GM23338 (cell line): Measurements from ENCODE around the gene ZC3H12C. TPM values are rescaled to one million over a fixed set of nuclear protein-coding genes. Genes with fewer than 3 reads are reported as not detected.

Experiments
- ATAC-seq: fragments of 200-7000 bp; cut with Tn5 transposase; 3 replicates; pipeline ENCODE4 v1.9.1; 2020
- DNase-seq: peaks from one replicate; pipeline ENCODE4 v3.0.0-alpha.2; 2015; ENCODE audit warnings: low spot score
- H2AFZ ChIP-seq: fragments of 200-600 bp; sonication (generic); 2 replicates; pipeline ENCODE4 v1.8.0; 2016; ENCODE audit warnings: antibody characterized with exemption, mild to moderate bottlenecking, moderate library complexity
- H3F3A ChIP-seq: fragments of 200-600 bp; sonication (generic); replicated peaks from 2 replicates; pipeline ENCODE4 v1.8.0; 2017; ENCODE audit warnings: antibody characterized with exemption, mixed run types, low read depth
- H3K27ac ChIP-seq: fragments of 200-600 bp; sonication (generic); 2 replicates; pipeline ENCODE4 v1.6.1; 2016; ENCODE audit warnings: low read depth
- H3K27me3 ChIP-seq: fragments of 200-600 bp; sonication (generic); 2 replicates; pipeline ENCODE4 v1.8.0; 2016; ENCODE audit warnings: mild to moderate bottlenecking, mixed run types, moderate library complexity; ENCODE audit not compliant: insufficient read depth
- H3K36me3 ChIP-seq: fragments of 200-600 bp; sonication (generic); 2 replicates; pipeline ENCODE4 v1.8.0; 2016; ENCODE audit warnings: mild to moderate bottlenecking; ENCODE audit not compliant: insufficient read depth
- H3K4me1 ChIP-seq: fragments of 200-600 bp; sonication (generic); 2 replicates; pipeline ENCODE4 v1.8.0; 2016; ENCODE audit warnings: mild to moderate bottlenecking, moderate library complexity; ENCODE audit not compliant: insufficient read depth
- H3K4me2 ChIP-seq: fragments of 200-600 bp; sonication (generic); 2 replicates; pipeline ENCODE4 v1.7.1; 2017; ENCODE audit warnings: mixed run types
- H3K4me3 ChIP-seq: fragments of 200-600 bp; sonication (generic); 2 replicates; pipeline ENCODE4 v1.6.1; 2016; ENCODE audit warnings: mixed run types
- H3K79me2 ChIP-seq: fragments of 200-600 bp; sonication (generic); replicated peaks from 2 replicates; pipeline ENCODE4 v1.8.0; 2017; ENCODE audit warnings: mild to moderate bottlenecking; ENCODE audit not compliant: insufficient read depth
- H3K9me2 ChIP-seq: fragments of 200-600 bp; sonication (generic); 2 replicates; pipeline ENCODE4 v1.8.0; 2017; ENCODE audit not compliant: insufficient read depth
- H4K20me1 ChIP-seq: fragments of 200-600 bp; sonication (generic); replicated peaks from 2 replicates; pipeline ENCODE4 v1.8.0; 2017; ENCODE audit warnings: mild to moderate bottlenecking; ENCODE audit not compliant: insufficient read depth
- H3K27ac Mint-ChIP-seq: 2 replicates; pipeline ENCODE4 v1.8.0; 2020; ENCODE audit warnings: inconsistent platforms, mild to moderate bottlenecking, moderate library complexity, mixed read lengths
- H3K27me3 Mint-ChIP-seq: 3 replicates; pipeline ENCODE4 v1.8.0; 2022; ENCODE audit warnings: low read depth, mild to moderate bottlenecking, moderate library complexity, mixed read lengths, inconsistent platforms; ENCODE audit not compliant: insufficient read depth, poor library complexity
- H3K36me3 Mint-ChIP-seq: 3 replicates; pipeline ENCODE4 v1.8.0; 2021; ENCODE audit warnings: low read depth, mild to moderate bottlenecking, inconsistent platforms, moderate library complexity, mixed read lengths
- H3K4me1 Mint-ChIP-seq: 3 replicates; pipeline ENCODE4 v1.8.0; 2020; ENCODE audit warnings: mild to moderate bottlenecking, inconsistent platforms, mixed read lengths
- H3K4me3 Mint-ChIP-seq: 3 replicates; pipeline ENCODE4 v1.8.0; 2021; ENCODE audit warnings: moderate library complexity, mild to moderate bottlenecking, inconsistent platforms, mixed read lengths
- H3K9me3 Mint-ChIP-seq: 3 replicates; pipeline ENCODE4 v1.8.0; 2020; ENCODE audit warnings: moderate library complexity, mild to moderate bottlenecking, inconsistent platforms, mixed read lengths
- EZH2 ChIP-seq: fragments of 200-600 bp; sonication (generic); IDR thresholded peaks from one replicate; pipeline ENCODE4 v1.8.0; 2017; ENCODE audit warnings: antibody characterized with exemption, mild to moderate bottlenecking, low read depth; ENCODE audit not compliant: unreplicated experiment
- STAT1 ChIP-seq: IDR thresholded peaks from one replicate; pipeline ENCODE4 v1.6.1; 2016; ENCODE audit warnings: antibody characterized with exemption; ENCODE audit not compliant: unreplicated experiment
- polyA plus RNA-seq: library from polyadenylated mRNA; unstranded; fragments of >200 nt; fragmentation: Nextera tagmentation; extraction: Ambion mirVana; gene quantifications from 2 replicates; pipeline ENCODE4 v1.2.1, GENCODE V29; 2016
- total RNA-seq: library from RNA; depleted of rRNA; stranded (reverse); fragments of >200 nt; shearing (Covaris generic); gene quantifications from 2 replicates; pipeline ENCODE4 v1.2.3, GENCODE V29; 2014
- TF ChIP-seq, protein P1 (sequence below): fragments of 250-450 bp; sonication (Bioruptor Pico); IDR thresholded peaks from 2 replicates; pipeline ENCODE4 v1.5.0; 2020; ENCODE audit warnings: mild to moderate bottlenecking, moderate library complexity
- TF ChIP-seq, protein P2 (sequence below), 2 experiments: fragments of 200-600 bp in 1 of 2; sonication (generic) in 1 of 2; conservative IDR thresholded peaks; 2 replicates each; pipeline versions ENCODE4 v1.5.1 to v1.6.1; 2016 to 2017; ENCODE audit warnings: antibody characterized with exemption in 2 of 2, low read depth in 2 of 2, mild to moderate bottlenecking in 2 of 2, moderate library complexity in 1 of 2

ZC3H12C gene
- total and polyA plus RNA-seq, 2 experiments from 2014 or later, result 0.55 to 2.4 TPM

DNA sequence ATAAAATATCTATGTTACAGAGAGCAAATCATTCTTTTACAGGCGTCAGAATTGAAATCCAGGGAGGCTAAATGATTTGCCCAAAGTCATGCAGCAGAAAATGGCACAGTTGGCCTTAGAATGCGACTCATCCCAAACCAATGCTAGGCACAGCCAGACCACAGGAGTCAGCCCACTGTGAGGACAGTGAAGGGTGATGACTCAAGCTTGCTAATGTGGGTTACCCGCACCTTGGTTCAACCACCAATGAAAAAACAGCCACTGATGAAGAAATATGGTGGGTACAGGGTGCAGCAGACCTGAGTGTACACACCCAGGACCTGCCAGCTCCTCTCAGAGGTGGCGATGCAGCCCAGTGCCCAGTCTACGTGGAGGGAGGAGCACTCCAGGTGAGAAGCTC lies 89.7 kb downstream of the ZC3H12C start (continued):
- TF ChIP-seq, protein P1, sequence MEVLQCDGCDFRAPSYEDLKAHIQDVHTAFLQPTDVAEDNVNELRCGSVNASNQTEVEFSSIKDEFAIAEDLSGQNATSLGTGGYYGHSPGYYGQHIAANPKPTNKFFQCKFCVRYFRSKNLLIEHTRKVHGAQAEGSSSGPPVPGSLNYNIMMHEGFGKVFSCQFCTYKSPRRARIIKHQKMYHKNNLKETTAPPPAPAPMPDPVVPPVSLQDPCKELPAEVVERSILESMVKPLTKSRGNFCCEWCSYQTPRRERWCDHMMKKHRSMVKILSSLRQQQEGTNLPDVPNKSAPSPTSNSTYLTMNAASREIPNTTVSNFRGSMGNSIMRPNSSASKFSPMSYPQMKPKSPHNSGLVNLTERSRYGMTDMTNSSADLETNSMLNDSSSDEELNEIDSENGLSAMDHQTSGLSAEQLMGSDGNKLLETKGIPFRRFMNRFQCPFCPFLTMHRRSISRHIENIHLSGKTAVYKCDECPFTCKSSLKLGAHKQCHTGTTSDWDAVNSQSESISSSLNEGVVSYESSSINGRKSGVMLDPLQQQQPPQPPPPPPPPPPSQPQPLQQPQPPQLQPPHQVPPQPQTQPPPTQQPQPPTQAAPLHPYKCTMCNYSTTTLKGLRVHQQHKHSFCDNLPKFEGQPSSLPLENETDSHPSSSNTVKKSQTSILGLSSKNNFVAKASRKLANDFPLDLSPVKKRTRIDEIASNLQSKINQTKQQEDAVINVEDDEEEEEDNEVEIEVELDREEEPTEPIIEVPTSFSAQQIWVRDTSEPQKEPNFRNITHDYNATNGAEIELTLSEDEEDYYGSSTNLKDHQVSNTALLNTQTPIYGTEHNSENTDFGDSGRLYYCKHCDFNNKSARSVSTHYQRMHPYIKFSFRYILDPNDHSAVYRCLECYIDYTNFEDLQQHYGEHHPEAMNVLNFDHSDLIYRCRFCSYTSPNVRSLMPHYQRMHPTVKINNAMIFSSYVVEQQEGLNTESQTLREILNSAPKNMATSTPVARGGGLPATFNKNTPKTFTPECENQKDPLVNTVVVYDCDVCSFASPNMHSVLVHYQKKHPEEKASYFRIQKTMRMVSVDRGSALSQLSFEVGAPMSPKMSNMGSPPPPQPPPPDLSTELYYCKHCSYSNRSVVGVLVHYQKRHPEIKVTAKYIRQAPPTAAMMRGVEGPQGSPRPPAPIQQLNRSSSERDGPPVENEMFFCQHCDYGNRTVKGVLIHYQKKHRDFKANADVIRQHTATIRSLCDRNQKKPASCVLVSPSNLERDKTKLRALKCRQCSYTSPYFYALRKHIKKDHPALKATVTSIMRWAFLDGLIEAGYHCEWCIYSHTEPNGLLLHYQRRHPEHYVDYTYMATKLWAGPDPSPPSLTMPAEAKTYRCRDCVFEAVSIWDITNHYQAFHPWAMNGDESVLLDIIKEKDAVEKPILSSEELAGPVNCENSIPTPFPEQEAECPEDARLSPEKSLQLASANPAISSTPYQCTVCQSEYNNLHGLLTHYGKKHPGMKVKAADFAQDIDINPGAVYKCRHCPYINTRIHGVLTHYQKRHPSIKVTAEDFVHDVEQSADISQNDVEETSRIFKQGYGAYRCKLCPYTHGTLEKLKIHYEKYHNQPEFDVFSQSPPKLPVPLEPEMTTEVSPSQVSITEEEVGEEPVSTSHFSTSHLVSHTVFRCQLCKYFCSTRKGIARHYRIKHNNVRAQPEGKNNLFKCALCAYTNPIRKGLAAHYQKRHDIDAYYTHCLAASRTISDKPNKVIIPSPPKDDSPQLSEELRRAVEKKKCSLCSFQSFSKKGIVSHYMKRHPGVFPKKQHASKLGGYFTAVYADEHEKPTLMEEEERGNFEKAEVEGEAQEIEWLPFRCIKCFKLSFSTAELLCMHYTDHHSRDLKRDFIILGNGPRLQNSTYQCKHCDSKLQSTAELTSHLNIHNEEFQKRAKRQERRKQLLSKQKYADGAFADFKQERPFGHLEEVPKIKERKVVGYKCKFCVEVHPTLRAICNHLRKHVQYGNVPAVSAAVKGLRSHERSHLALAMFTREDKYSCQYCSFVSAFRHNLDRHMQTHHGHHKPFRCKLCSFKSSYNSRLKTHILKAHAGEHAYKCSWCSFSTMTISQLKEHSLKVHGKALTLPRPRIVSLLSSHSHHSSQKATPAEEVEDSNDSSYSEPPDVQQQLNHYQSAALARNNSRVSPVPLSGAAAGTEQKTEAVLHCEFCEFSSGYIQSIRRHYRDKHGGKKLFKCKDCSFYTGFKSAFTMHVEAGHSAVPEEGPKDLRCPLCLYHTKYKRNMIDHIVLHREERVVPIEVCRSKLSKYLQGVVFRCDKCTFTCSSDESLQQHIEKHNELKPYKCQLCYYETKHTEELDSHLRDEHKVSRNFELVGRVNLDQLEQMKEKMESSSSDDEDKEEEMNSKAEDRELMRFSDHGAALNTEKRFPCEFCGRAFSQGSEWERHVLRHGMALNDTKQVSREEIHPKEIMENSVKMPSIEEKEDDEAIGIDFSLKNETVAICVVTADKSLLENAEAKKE (CRISPR knock-in tag), result no peak
- TF ChIP-seq EZH2, result no peak

DNA sequence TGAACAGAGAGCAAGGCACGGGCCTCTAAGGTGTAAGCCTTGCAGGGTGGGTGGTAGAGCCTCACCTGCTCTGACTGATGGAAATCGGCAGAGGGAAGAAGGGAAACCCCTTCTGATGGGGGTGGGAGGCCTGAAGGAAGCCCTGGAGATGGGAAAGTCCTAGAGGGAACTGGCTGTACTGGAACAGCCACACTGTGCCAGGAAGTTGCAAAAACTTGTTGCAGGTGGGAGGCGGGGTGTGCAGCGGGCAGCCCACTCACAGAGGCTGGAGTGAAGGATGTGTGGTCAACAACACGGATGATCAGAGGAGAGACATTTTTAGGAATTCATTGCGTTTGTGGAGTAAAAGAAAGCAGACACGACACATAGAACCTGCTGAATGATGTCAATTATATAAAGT lies 91.3 kb downstream of the ZC3H12C start:
- H3K27ac Mint-ChIP-seq, result no peak overlapping the region
- DNase-seq (no peak), ATAC-seq (no peak)
- Histone ChIP-seq H3K4me2 (no peak overlapping the region), H3K27me3 (no peaks in the 10 kb centered on the region), H3K4me3 (no peak overlapping the region), H3K27ac (no peak overlapping the region), H2AFZ (no peak overlapping the region), H3K9me2 (peaks cover 5% of the 10 kb centered on the region; the same call in 1 of the 2 replicates), H3F3A (no peaks in the 10 kb centered on the region), H3K36me3 (no peaks in the 10 kb centered on the region), H3K79me2 (no peaks in the 10 kb centered on the region), H3K4me1 (peaks cover 18% of the 10 kb centered on the region), H4K20me1 (no peaks in the 10 kb centered on the region)
- peaks cover 4% of the 10 kb centered on the region; the same call in 1 of the 3 replicates for H3K9me3 Mint-ChIP-seq
- peaks cover 18% of the 10 kb centered on the region for H3K27me3 Mint-ChIP-seq
- H3K36me3 Mint-ChIP-seq, result no peaks in the 10 kb centered on the region
- no peak overlapping the region for H3K4me3 Mint-ChIP-seq
- H3K4me1 Mint-ChIP-seq, result peaks cover 26% of the 10 kb centered on the region
- TF ChIP-seq STAT1 (no peak), EZH2 (no peak)
- TF ChIP-seq, protein P1 (CRISPR knock-in tag), result no peak
- TF ChIP-seq, protein P2, sequence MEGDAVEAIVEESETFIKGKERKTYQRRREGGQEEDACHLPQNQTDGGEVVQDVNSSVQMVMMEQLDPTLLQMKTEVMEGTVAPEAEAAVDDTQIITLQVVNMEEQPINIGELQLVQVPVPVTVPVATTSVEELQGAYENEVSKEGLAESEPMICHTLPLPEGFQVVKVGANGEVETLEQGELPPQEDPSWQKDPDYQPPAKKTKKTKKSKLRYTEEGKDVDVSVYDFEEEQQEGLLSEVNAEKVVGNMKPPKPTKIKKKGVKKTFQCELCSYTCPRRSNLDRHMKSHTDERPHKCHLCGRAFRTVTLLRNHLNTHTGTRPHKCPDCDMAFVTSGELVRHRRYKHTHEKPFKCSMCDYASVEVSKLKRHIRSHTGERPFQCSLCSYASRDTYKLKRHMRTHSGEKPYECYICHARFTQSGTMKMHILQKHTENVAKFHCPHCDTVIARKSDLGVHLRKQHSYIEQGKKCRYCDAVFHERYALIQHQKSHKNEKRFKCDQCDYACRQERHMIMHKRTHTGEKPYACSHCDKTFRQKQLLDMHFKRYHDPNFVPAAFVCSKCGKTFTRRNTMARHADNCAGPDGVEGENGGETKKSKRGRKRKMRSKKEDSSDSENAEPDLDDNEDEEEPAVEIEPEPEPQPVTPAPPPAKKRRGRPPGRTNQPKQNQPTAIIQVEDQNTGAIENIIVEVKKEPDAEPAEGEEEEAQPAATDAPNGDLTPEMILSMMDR (conservative IDR thresholded peaks at IDR 0.05; ENCODE audit: low read depth in 2 of 2), result no peak
